Effector memory CD8-positive, alpha-beta T cell (primary cell): Measurements from ENCODE around the gene ZNF287.
"Not testable (repeated sequence)": the region's sequence is repeated elsewhere in the genome, so short reads cannot be mapped to it uniquely, and the experiment has no call there.

Source experiments
- ATAC-seq: fragments of 150-1000 bp; cut with Tn5 transposase; replicated peaks from 2 replicates; pipeline ENCODE4 v1.10.0; 2021; ENCODE audit warnings: mild to moderate bottlenecking, moderate library complexity
- DNase-seq, 3 experiments: peaks; one replicate each; pipeline ENCODE4 v3.0.0; 2021
- H3K27ac Mint-ChIP-seq, 2 donors: one replicate each; pipeline ENCODE4 v1.8.0; 2022; ENCODE audit warnings: mild to moderate bottlenecking in 2 of 2, mixed read lengths in 2 of 2, moderate library complexity in 2 of 2
- H3K27me3 Mint-ChIP-seq, 2 donors: one replicate each; pipeline ENCODE4 v1.8.0; 2022; ENCODE audit warnings: mixed read lengths in 2 of 2
- H3K36me3 Mint-ChIP-seq: one replicate; pipeline ENCODE4 v1.8.0; 2022; ENCODE audit warnings: mild to moderate bottlenecking, moderate library complexity, mixed read lengths; ENCODE audit not compliant: insufficient read depth
- H3K4me1 Mint-ChIP-seq, 2 donors: one replicate each; pipeline ENCODE4 v1.8.0; 2022; ENCODE audit warnings: low read depth in 2 of 2, mixed read lengths in 2 of 2
- H3K4me3 Mint-ChIP-seq, 2 donors: one replicate each; pipeline ENCODE4 v1.8.0; 2022; ENCODE audit warnings: mild to moderate bottlenecking in 2 of 2, mixed read lengths in 2 of 2, moderate library complexity in 2 of 2
- H3K9me3 Mint-ChIP-seq, 2 donors: one replicate each; pipeline ENCODE4 v1.8.0; 2022; ENCODE audit warnings: mixed read lengths in 2 of 2

Gene ZNF287

GRCh38 chr17:16537130-16537458 is 31.9 kb downstream of the ZNF287 start:
- no peak for DNase-seq
- Mint-ChIP-seq H3K36me3 (peaks cover 9% of the 10 kb centered on the region), H3K9me3 (peaks cover 0 to 2% of the 10 kb centered on the region in 2 donors), H3K4me3 (peak overlapping the region; percentile 98 to 100), H3K27me3 (peaks cover 0 to 5% of the 10 kb centered on the region in 2 donors), H3K27ac (peak overlapping the region in 1 of 2 donors; percentile 96), H3K4me1 (peaks cover 17 to 21% of the 10 kb centered on the region in 2 donors)
- no peak for ATAC-seq

DNA sequence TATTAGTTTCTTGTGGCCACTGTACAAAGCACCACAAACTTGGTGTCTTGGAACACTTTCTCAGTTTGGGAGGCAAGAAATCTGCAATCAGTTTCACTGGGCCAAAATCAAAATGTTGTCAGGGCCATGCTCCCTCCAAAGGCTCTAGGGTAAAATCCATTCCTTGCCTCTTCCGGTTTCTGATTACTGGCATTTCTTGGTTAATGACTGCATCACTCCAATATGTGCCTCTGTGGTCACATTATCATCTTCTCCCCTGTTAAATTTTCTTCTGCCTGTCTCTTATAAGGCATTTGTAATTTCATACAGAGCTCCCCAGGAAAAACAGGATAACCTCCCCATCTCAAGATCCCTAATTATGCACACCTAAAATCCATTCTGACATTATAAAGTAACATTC is 34.8 kb downstream of the ZNF287 start:
- H3K9me3 Mint-ChIP-seq, result peaks cover 0 to 2% of the 10 kb centered on the region in 2 donors
- peaks cover 21 to 27% of the 10 kb centered on the region in 2 donors for H3K27me3 Mint-ChIP-seq
- H3K36me3 Mint-ChIP-seq, result peaks cover 9% of the 10 kb centered on the region
- no peak for ATAC-seq
- DNase-seq, result no peak
- H3K4me1 Mint-ChIP-seq, result peaks cover 17 to 21% of the 10 kb centered on the region in 2 donors
- H3K27ac Mint-ChIP-seq, result no peak overlapping the region
- no peak overlapping the region for H3K4me3 Mint-ChIP-seq

- Mint-ChIP-seq H3K27me3 (peaks cover 51 to 66% of the 10 kb centered on the region in 2 donors), H3K36me3 (no peaks in the 10 kb centered on the region), H3K9me3 (no peaks in the 10 kb centered on the region), H3K4me3 (no peak overlapping the region), H3K27ac (no peak overlapping the region), H3K4me1 (peaks cover 1 to 2% of the 10 kb centered on the region in 2 donors)
- DNase-seq, result no peak
- ATAC-seq, result no peak
These were observed 39.1 kb downstream of the ZNF287 start for GRCh38 chr17:16529906-16530305.

DNA sequence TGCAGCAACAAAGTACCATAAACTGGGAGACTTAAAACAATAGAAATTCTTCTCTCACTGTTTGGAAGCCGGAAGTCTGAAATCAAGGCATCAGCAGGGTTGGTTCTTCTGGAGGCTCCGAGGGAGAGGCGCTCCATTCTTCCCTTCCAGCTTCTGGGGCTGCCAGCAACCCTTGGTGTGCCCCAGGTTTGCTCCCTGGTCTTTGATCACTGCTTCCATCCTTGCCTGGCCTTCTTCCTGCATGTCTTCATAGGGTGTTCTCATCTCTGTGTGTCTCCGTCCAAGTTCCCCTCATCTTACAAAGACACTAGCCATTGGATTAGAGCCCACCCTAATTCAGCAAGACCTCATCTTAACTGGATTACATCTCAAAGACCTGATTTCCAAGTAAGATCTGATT is 41.7 kb downstream of the ZNF287 start:
- H3K4me3 Mint-ChIP-seq, result no peak overlapping the region
- H3K27me3 Mint-ChIP-seq, result peaks cover 52 to 69% of the 10 kb centered on the region in 2 donors
- ATAC-seq, result no peak
- no peaks in the 10 kb centered on the region for H3K4me1 Mint-ChIP-seq
- no peak for DNase-seq
- no peaks in the 10 kb centered on the region for H3K36me3 Mint-ChIP-seq
- no peak overlapping the region for H3K27ac Mint-ChIP-seq
- no peaks in the 10 kb centered on the region for H3K9me3 Mint-ChIP-seq

DNA sequence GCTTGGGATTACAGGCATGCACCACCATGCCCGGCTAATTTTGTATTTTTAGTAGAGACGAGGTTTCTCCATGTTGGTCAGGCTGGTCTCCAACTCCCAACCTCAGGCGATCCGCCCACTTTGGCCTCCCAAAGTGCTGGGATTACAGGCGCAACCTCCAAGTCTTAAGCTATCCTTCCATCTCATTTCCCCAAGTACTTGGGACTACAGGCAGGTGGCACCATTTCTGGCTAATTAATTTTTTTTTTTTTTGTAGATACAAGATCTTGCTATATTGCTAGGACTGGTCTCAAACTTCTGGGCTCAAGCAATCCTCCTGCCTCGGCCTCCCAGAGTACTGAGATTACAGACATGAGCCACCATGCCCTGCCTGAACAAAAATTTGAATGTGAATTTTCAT is 43.4 kb downstream of the ZNF287 start:
- H3K4me3 Mint-ChIP-seq, DNase-seq, H3K27ac Mint-ChIP-seq, ATAC-seq, H3K9me3 Mint-ChIP-seq, H3K36me3 Mint-ChIP-seq, H3K4me1 Mint-ChIP-seq: not testable (repeated sequence)
- H3K27me3 Mint-ChIP-seq, result peaks cover 45 to 65% of the 10 kb centered on the region in 2 donors

GRCh38 chr17:16521070-16521727 is 47.8 kb downstream of the ZNF287 start:
- peaks cover 0 to 3% of the 10 kb centered on the region in 2 donors for H3K4me1 Mint-ChIP-seq
- ATAC-seq, result peak; percentile 97
- H3K9me3 Mint-ChIP-seq, result no peaks in the 10 kb centered on the region
- peak overlapping the region in 1 of 2 donors; percentile 12 for H3K27ac Mint-ChIP-seq
- DNase-seq, result peak; percentile 59 to 61 (median 60)
- H3K36me3 Mint-ChIP-seq, result no peaks in the 10 kb centered on the region
- H3K4me3 Mint-ChIP-seq, result no peak overlapping the region
- peaks cover 36 to 71% of the 10 kb centered on the region in 2 donors for H3K27me3 Mint-ChIP-seq

- ATAC-seq, result no peak
- Mint-ChIP-seq H3K36me3 (no peaks in the 10 kb centered on the region), H3K27ac (no peak overlapping the region)
These were observed 50.0 kb downstream of the ZNF287 start for GRCh38 chr17:16519021-16519420.

GRCh38 chr17:16517477-16517876 is 51.5 kb downstream of the ZNF287 start:
- peaks cover 0 to 3% of the 10 kb centered on the region in 2 donors for H3K4me1 Mint-ChIP-seq
- ATAC-seq (no peak), DNase-seq (no peak)
- H3K4me3 Mint-ChIP-seq, result no peak overlapping the region
- H3K27ac Mint-ChIP-seq, result no peak overlapping the region
- H3K36me3 Mint-ChIP-seq, result no peaks in the 10 kb centered on the region
- H3K27me3 Mint-ChIP-seq, result peaks cover 56 to 86% of the 10 kb centered on the region in 2 donors
- no peaks in the 10 kb centered on the region for H3K9me3 Mint-ChIP-seq

More at GRCh38 chr17:16519021-16519420, 50.0 kb downstream of the ZNF287 start:
- Mint-ChIP-seq H3K4me1 (peaks cover 0 to 3% of the 10 kb centered on the region in 2 donors), H3K4me3 (no peak overlapping the region), H3K27me3 (peaks cover 53 to 84% of the 10 kb centered on the region in 2 donors), H3K9me3 (no peaks in the 10 kb centered on the region)
- DNase-seq, result no peak

GRCh38 chr17:16516594-16517051 is 52.4 kb downstream of the ZNF287 start:
- Mint-ChIP-seq H3K27ac (no peak overlapping the region), H3K27me3 (peaks cover 51 to 84% of the 10 kb centered on the region in 2 donors), H3K4me3 (no peak overlapping the region), H3K36me3 (no peaks in the 10 kb centered on the region), H3K9me3 (no peaks in the 10 kb centered on the region), H3K4me1 (peaks cover 3 to 7% of the 10 kb centered on the region in 2 donors)
- DNase-seq (no peak), ATAC-seq (no peak)

- peaks cover 51 to 77% of the 10 kb centered on the region in 2 donors for H3K27me3 Mint-ChIP-seq
These were observed 53.1 kb downstream of the ZNF287 start for GRCh38 chr17:16515933-16516332.

GRCh38 chr17:16513873-16514272 is 55.1 kb downstream of the ZNF287 start:
- H3K4me1 Mint-ChIP-seq, result peaks cover 3 to 4% of the 10 kb centered on the region in 2 donors

More at GRCh38 chr17:16515933-16516332, 53.1 kb downstream of the ZNF287 start:
- H3K4me1 Mint-ChIP-seq, result peaks cover 3 to 4% of the 10 kb centered on the region in 2 donors
- ATAC-seq, result no peak
- DNase-seq, result no peak
- H3K9me3 Mint-ChIP-seq, result no peaks in the 10 kb centered on the region
- H3K36me3 Mint-ChIP-seq, result no peaks in the 10 kb centered on the region
- H3K27ac Mint-ChIP-seq, result no peak overlapping the region
- H3K4me3 Mint-ChIP-seq, result no peak overlapping the region

GRCh38 chr17:16512011-16512410 is 57.0 kb downstream of the ZNF287 start:
- Mint-ChIP-seq H3K4me1 (peaks cover 3 to 4% of the 10 kb centered on the region in 2 donors), H3K27ac (no peak overlapping the region), H3K27me3 (peaks cover 33 to 38% of the 10 kb centered on the region in 2 donors), H3K9me3 (no peaks in the 10 kb centered on the region), H3K4me3 (no peak overlapping the region), H3K36me3 (no peaks in the 10 kb centered on the region)
- no peak for ATAC-seq
- DNase-seq, result no peak

More at GRCh38 chr17:16513873-16514272, 55.1 kb downstream of the ZNF287 start:
- no peaks in the 10 kb centered on the region for H3K36me3 Mint-ChIP-seq
- H3K27me3 Mint-ChIP-seq, result peaks cover 48 to 56% of the 10 kb centered on the region in 2 donors
- ATAC-seq (no peak), DNase-seq (no peak)
- H3K4me3 Mint-ChIP-seq, result no peak overlapping the region
- H3K27ac Mint-ChIP-seq, result no peak overlapping the region
- no peaks in the 10 kb centered on the region for H3K9me3 Mint-ChIP-seq

GRCh38 chr17:16511593-16511992 is 57.4 kb downstream of the ZNF287 start:
- DNase-seq, result no peak
- Mint-ChIP-seq H3K27ac (peak overlapping the region in 1 of 2 donors; percentile 7), H3K36me3 (no peaks in the 10 kb centered on the region), H3K9me3 (no peaks in the 10 kb centered on the region), H3K27me3 (peaks cover 29 to 34% of the 10 kb centered on the region in 2 donors), H3K4me3 (no peak overlapping the region), H3K4me1 (peaks cover 3 to 4% of the 10 kb centered on the region in 2 donors)
- no peak for ATAC-seq

DNA sequence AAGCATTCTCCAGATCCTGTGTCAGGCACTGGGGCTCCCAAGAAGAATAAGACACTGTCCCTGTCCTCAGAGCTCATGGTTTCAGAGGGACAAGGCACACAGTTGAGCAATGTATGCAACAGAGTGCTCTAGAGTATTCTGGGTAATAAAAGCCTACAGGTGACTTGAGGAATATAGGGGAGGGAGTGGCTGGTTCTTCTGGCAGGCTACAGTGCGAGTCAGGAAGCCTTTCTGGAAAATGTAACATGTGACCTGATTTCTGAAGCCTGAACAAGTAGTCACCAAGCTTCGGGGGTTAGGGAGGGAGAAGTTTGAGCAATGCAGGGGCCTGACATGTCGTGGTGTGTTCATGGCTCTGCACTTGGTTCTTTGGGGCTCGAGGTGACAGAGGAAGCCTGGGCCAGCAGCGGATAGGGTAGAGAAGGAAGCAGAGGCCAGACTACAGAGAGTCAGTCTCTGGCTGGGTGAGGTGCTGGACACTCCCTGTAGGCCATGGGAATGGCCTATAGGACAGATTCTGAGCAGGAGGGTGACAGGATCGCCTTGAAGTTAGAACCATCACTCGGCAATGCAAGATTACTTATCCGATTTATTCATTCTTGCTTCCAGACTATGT is 61.0 kb downstream of the ZNF287 start:
- Mint-ChIP-seq H3K27me3 (peaks cover 0 to 17% of the 10 kb centered on the region in 2 donors), H3K27ac (no peak overlapping the region), H3K4me3 (no peak overlapping the region), H3K4me1 (peaks cover 3 to 4% of the 10 kb centered on the region in 2 donors), H3K36me3 (no peaks in the 10 kb centered on the region), H3K9me3 (no peaks in the 10 kb centered on the region)
- DNase-seq, result no peak
- no peak for ATAC-seq
